ENCODE measurements around the gene TNNI3K.

TNNI3K gene

DNA sequence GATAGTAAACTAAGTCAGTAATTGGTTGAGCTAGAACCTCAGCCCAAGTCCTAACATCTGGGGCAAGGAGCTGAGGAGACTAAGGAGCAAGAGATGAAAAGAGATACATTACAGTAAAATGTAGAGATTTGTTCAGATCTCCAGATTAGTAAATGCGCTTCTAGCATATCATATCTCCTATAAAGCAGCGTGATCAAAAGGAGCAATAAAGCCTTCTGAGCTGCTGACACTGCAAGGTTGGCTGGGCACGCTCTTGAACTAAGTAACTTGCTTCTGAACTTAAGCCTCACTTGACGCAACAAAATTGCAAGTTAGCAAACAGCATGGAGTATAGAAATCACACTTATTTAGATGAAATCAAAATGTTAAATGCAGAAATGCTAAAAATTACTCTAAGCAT is 196.3 kb downstream of the TNNI3K start:
- in situ Hi-C loops (cut with MboI; ENCODE audit: low sequenced_read_pairs) = no loop called here

DNA sequence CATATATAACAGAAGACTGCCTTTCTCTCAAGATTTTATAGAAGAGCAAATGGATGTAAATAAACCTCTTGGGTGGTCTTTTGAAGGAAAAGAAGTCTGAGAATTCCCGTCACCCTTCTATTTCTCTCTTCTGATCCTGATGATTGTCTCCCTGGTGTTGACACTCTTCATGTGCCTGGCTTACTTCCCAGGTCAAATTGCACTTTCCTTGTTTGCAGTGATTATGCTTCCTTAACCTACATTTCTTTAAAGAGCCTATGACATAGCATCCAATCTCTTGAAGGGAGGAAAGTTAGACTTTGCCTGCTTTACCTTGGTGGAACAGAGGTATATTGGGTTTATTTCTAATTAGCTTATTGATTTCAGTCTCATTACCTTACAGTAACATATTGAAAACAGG is 197.1 kb downstream of the TNNI3K start:
- in situ Hi-C loops (cut with MboI; ENCODE audit: low sequenced_read_pairs) = no loop called here

DNA sequence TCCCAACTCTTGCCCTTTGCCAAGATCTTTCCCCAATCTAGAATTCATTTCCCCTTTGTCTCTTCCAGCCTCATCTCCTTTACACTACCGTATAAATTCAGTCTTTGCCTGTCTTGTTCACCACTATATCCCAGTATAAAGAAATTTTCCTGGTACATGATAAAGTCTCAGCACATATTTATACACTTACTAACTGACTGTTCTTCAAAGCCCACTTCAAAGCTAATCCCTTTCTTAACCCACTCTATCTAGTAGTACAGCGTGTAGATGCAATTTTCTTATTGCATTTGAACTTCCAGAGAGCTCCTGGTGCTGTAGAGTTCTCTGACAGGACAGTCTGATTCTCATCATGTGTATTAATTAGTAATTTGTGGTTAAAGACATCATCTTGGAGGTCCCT is 199.1 kb downstream of the TNNI3K start:
- in situ Hi-C loops (cut with MboI; ENCODE audit: low sequenced_read_pairs) = no loop called here

DNA sequence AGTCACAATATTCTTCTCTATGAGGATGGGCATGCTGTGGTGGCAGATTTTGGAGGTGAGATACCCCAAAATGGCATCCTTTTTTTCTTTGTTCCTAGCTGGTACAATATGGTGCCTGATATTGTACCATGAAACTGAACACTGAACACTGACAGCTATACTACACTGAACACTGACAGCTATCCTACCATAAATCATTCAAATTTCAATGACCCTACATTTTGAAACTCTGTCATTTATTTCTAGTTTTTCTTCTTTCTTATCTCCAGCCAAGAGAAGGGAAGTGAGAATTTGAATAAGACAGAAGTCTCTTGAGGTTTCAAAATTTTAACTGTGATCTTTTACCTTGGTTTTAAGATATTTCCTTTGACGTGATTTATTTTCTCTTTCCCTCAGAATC is 200.9 kb downstream of the TNNI3K start:
- in situ Hi-C loops (cut with MboI; ENCODE audit: low sequenced_read_pairs) = no loop called here

DNA sequence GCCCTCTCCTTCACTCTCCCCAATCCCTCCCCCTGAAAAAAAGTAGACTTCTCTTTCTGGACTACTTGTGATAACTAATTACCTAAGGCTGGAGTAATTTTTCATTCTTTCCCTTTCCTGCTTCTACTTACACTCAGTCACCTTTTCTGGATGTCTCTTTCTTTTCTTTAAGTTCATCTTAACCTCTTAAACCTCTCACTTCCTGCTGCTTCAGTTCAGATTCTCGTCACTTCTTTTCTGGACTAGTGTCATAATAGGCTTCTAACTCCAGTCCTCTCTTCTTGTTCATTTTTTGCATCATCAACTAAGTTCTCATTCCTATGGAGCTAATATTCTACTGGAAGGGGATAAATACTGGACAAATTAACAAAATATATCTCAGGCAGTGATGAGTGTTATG is 201.8 kb downstream of the TNNI3K start:
- in situ Hi-C loops (cut with MboI; ENCODE audit: low sequenced_read_pairs) = no loop called here

DNA sequence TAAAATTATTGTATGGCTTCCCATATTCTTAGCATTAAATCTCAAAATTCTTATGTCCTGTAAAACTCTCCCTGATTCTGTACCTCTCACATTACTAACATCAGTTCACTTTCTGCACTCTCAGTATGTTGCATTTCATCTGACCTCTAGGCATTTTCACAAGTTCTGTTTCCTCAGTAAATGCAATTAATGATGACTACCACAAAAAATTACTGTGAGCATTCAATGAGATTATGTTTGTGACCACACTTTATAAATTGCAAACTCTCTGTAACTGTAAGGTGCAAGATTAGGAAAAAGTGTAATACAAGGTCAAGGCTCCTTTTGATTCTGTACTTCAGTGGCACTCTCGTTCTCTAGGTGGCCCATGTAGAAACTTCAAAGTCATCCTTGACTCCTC is 216.8 kb downstream of the TNNI3K start:
- in situ Hi-C loops (cut with MboI; ENCODE audit: low sequenced_read_pairs) = no loop called here

DNA sequence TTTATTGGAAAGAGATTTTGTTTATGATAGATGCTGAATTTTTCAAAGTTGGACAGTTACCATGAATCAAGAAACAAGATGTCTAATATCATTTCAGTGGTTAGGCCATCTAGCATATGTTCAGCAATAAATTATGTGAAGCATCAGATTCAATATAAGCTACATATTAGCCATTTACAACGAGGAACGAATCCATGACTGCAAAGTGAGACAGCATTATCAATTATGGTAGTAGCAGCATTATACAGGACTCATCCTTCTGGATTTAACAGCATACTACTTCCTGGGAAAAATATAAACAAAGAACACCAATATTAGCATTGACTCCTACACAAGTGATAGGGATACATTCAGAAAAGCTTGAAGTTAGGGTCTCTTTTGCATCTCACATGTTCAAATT is 218.1 kb downstream of the TNNI3K start:
- in situ Hi-C loops (cut with MboI; ENCODE audit: low sequenced_read_pairs) = no loop called here

DNA sequence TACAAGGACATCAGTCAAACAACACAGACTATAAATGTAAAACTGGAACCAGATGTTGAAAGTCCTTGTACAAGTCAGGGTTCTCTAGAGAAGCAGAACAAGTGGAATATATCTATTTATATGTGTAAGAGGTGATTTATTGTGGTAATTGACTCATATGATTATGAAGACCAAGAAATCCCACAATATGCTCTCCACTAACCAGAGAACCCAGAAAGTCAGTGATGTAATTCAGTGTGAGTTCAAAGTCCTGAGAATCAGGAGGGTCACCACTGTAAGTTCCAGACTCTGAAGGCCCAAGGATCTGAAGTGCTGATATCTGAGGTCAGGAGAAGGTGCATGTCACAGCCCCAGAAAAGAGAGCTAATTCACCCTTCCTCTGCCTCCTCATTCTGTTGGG is 220.2 kb downstream of the TNNI3K start:
- in situ Hi-C loops (cut with MboI; ENCODE audit: low sequenced_read_pairs) = no loop called here

DNA sequence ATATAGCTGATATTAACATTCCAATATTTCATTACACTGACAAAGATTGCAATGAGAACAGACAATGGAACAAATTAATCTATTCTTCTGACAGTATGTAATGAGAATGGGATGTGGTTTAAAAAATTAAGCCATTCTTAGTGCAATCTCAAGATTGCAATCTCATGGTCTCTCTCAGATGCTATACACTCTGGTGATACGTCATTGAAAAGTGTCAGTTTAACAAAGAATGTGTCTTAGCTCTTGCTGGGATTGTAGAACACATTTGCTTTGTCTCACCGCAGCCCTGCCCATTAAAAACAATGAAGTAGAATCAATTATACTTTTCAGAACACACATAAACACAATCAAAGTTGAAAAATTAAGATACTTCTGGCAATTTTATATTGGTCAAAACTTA is 222.1 kb downstream of the TNNI3K start:
- in situ Hi-C loops (cut with MboI; ENCODE audit: low sequenced_read_pairs) = no loop called here

DNA sequence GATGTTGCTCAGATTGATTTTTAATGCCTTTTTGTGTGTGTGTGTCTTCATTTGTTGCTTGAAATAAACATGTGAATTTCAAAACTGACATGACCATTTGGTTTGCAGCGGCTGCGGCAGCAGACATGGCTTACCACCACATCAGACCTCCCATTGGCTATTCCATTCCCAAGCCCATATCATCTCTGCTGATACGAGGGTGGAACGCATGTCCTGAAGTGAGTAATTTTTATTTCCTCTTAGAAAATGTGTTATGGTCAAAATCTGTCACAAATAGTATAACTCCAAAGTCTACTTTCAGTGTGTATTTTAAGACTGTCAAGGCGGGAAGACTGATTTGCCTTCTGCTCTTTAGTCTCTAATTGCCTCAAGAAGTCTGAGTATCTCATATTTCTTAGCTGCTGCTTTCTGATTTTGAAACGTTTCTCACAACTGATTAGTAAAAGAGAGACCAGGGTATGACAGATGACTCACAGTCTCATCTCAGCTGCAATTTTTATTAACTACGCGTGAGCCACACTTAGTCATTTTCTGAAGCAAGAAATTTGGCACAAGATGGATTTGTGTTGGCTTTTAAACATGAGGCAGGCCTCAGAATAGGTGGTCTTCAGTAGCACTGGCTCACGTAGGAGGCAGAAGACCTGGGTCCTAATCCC is 228.3 kb downstream of the TNNI3K start:
- in situ Hi-C loops (cut with MboI; ENCODE audit: low sequenced_read_pairs) = no loop called here

DNA sequence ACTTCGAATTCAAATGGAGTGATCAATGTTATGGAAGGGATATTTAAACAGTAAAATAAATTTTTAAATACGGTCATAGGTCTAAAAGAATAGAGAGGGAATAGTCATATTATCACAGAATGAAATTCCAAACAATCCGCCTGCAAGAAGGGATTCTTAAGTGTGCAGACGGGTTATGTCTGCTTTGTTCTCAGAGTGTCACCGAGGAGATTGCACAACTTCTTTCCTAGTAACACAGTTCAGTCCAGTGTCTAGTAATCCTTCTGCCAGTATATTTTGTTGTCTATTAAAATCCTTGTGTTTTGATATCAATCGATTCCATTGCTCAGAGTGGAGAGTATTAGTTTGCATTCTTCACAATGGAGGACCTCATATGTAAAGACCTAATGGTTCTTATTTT is 228.8 kb downstream of the TNNI3K start:
- in situ Hi-C loops (cut with MboI; ENCODE audit: low sequenced_read_pairs) = no loop called here

DNA sequence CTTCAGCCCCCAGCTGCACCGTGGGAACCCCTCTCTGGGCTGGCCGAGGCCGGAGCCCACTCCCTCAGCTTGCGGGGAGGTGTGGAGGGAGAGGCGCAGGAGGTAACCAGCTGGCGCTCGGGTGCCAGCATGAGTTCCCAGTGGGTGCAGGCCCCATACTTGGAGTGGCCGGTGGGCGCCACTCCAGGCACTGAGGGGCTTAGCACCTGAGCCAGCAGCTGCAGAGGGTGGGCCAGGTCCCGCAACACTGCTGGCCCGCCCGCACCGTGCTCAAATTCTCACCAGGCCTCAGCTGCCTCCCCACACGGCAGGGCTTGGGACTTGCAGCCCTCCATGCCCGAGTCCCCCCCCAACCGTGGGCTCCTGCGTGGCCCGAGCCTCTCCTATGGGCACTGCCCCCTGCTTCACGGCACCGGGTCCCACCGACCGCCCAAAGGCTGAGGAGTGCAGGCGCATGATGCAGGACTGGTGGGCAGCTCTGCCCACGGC is 230.1 kb downstream of the TNNI3K start:
- in situ Hi-C loops (cut with MboI; ENCODE audit: low sequenced_read_pairs) = no loop called here

DNA sequence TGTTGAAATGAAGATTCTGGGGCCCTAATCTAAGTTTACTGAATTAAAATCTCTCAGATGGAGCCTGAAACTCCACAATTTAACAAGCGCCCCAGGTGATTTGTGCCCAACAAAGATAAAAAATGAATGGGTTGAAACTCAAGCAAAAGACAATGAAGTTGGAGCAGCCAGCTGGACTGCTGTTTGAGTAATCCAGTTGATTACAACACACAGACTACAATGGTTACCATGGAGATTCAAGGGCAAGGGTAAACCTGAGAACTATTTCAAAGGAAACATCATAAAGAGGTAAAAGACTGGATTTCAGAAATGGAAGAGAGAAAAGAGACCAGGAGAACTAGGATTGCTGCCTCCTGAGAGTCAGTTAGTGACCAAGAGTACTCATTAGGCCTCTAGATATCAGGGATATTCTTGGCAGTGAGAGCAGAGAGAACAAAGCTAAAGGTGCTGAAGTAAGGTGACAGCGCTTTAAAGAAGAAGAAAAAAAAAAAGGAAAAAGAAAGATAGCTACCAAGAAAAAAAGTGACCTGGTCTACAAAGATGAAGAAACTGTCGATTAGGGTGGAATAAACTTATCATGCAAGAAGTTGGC is 232.7 kb downstream of the TNNI3K start:
- in situ Hi-C loops (cut with MboI; ENCODE audit: low sequenced_read_pairs) = no loop called here

DNA sequence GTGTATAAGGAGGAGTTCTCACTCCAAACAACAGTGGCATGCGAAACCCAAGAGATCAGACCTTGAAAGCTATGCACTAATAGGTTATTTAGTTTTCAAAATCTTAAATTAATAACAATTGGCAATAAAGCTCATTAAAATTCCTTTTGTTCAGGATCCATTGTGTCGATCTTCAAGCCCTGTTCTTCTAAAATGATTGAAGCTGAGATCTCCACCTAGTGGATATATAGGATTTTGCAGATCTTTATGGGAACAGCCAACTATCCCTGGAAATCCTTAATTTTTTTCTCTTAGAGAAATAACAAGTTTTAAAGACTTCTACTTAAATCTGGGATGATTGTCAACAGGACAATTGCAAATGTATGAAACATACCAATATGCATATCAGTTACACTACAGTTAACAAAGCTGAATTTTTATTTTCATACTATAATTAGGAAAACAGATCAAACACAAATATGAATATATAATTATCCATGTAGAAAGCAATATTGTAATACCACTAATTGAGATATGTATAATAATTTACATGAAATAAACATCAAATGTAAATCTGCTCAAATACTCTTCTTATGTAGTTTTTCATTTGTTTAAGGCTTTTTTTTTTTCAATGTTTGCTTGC is 233.9 kb downstream of the TNNI3K start:
- in situ Hi-C loops (cut with MboI; ENCODE audit: low sequenced_read_pairs) = no loop called here

DNA sequence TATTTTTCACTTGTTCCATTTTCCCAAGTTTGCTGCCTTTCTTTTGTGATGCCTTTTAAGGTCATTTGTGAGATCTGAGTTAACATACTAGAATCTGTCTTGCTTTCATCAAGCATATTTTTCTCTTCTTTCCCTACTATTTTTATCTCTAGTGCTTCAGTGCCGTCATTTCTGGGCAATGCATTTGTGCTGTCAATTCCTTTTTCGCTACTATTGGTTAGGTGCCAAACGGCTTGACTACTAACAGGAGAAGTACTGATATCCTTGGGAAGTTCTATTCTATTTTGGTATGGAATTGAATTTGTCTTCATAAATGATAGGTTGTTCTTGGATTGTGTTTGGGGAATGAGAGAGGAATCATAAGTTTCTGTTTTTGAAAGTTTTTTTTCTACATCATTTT is 235.1 kb downstream of the TNNI3K start:
- in situ Hi-C loops (cut with MboI; ENCODE audit: low sequenced_read_pairs) = no loop called here

DNA sequence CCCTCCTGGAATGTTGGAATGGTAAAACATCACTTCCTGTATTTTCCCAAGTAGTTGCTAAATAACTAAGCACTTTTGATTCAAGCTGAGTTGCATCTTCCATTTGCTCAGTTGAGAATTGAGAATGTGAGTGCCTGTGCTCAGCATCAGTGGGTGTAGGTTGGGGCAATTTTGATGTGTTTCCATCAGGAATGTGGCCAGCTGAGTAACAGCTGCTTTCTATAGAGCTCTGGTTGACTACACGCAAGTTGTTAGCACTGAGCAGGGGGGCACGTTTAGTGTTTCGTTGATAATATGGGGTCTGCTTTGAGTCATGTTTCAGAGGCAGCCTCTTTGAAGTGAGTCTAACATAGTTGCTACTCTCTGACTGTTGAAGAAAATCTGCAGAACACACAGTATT is 235.7 kb downstream of the TNNI3K start:
- in situ Hi-C loops (cut with MboI; ENCODE audit: low sequenced_read_pairs) = no loop called here

DNA sequence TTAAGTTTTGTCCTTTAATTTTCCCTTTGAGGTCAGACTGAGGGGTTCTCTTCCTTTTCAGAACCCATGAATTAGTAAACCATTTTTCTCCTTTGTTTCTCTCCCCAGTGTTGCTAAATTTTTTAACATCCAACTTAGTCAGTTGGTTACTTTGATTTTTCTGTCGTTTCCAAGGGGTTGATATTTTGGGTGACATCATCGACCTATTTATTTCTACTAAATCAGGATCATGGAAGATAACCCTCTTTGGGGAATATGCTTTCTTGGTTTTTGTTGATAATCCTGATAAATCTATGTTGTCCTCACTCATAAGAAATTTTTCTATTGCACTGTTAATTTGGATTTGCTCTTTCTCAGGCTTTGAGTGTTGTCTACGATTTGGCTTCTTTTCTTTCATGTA is 236.3 kb downstream of the TNNI3K start:
- in situ Hi-C loops (cut with MboI; ENCODE audit: low sequenced_read_pairs) = no loop called here

DNA sequence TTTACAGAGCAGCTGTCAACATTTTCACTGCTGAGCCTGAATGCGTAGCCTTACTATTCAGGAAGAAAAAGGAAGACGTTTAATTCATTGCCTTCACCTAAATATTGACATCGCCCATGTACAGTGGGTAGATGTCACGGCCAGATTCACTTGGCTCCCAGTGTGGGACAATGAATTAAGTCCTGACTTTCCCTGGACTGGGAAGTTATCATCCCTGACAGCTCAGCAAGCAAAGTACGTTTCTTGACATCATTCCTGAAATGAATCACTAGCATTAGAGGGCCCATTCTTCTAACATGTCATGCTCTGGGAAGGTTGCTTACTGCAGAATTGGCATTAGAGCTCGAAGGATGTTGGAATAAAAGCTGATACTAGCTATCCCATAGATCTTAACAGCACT is 239.4 kb downstream of the TNNI3K start:
- in situ Hi-C loops (cut with MboI; ENCODE audit: low sequenced_read_pairs) = no loop called here

DNA sequence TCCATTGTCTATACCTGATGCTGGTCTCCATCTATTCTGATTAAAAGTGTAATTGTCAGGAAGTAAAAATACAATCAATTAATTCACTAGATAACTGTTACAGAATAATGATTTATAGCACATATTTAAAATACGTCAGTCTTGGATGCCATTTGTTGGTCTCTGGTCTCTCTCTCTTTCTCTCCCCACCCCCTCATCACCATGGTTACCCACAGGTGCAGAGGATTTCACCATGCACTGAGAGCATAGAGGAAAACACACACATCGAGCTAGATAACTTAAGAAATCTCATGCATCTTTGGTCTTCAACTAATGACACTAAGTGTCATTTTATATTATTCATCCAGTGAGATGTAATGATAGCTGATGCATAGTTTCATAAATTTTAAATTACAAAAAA is 243.8 kb downstream of the TNNI3K start:
- in situ Hi-C loops (cut with MboI; ENCODE audit: low sequenced_read_pairs) = no loop called here

DNA sequence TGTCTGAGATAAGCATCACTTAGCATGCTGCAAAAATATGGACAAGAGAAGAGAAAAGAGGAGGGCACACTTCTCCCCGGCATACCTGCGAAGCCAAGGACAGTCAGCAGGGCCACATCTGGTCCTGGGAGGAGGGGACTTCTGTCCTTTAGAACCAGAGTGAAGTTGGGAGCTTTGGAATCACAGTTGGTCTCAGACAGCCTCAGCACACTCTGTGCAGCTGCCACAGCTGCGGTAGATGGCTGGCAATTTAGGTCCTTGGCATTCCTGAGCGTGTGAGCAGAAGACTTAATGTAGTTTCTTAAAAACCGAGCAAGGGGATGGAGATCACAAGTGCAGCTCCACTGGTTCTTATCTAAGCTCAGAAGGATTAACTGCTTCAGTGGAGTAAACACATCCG is 244.9 kb downstream of the TNNI3K start:
- in situ Hi-C loops (cut with MboI; ENCODE audit: low sequenced_read_pairs) = no loop called here

DNA sequence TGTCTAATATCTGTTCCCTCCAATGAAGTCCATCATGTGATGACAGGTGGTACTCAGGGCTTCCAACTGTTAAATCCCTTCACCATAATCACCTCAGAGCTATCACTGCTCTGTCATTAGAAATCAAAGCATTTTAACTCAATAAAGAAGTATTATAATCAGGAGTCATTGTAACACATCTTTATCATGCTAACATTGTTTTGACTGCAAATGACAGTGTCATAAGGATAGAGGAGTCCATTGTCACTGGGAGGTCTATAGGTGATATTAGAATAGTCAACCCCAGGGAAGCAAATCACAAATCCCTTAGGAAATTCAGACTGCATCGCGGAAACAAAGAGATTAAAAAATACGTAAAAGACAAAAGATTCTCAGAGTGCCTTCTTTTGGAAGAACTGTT is 246.4 kb downstream of the TNNI3K start:
- in situ Hi-C loops (cut with MboI; ENCODE audit: low sequenced_read_pairs) = no loop called here

DNA sequence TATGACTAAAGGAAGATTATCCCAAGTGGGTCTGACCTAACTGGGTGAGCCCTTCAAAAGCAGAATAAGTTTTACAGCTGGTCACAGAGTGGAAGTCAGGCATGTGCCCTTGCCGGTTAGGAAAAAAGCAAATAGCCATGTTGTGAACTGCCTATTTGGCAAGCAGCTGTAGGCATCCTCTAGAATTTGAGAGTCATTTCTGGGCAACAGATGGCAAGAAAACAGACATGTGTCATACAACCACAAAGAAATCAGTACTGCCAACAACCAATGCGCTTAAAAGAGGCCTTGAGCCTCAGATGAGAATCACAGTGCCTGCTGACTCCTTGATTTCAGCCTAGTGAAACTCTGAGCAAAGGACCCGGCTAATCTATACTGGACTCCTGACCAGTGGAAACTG is 250.4 kb downstream of the TNNI3K start:
- in situ Hi-C loops (cut with MboI; ENCODE audit: low sequenced_read_pairs) = no loop called here

DNA sequence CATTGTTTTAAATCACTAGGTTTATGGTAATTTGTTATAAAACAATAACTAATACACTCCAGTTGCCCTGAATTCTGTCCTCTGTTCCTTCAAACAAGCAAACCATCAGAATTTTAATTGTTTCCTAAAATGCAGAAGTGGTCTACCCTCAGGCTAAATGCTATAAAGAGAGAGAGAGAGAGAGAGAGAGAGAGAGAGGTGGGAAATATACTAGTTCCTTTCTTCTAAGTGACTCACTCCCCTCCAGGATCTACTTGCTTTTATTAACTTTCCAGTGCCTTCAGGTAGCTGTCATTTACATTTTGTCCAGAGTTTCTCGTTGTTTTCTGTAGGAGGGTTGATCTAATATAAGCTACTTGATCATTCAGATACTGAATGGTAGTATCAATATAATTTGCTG is 250.8 kb downstream of the TNNI3K start:
- in situ Hi-C loops (cut with MboI; ENCODE audit: low sequenced_read_pairs) = no loop called here
